Neural crest cell (in vitro differentiated cells): ENCODE measurements around the gene COL6A1. TPM values are rescaled to one million over a fixed set of nuclear protein-coding genes. Genes with fewer than 3 reads are reported as not detected.

Source experiments
- DNase-seq: peaks from one replicate; pipeline ENCODE4 v3.0.0; 2021; ENCODE audit warnings: low read depth, mixed read lengths, low spot score
- H3K27ac Mint-ChIP-seq: one replicate; pipeline ENCODE4 v1.8.0; 2021; ENCODE audit warnings: mild to moderate bottlenecking, mixed read lengths; ENCODE audit not compliant: unreplicated experiment
- H3K27me3 Mint-ChIP-seq: 2 replicates; pipeline ENCODE4 v1.8.0; 2021; ENCODE audit warnings: low read depth, mild to moderate bottlenecking, mixed read lengths
- H3K36me3 Mint-ChIP-seq: 2 replicates; pipeline ENCODE4 v1.8.0; 2021; ENCODE audit warnings: low read depth, mild to moderate bottlenecking, mixed read lengths
- H3K4me1 Mint-ChIP-seq: 2 replicates; pipeline ENCODE4 v1.8.0; 2021; ENCODE audit warnings: mixed read lengths
- H3K4me3 Mint-ChIP-seq: one replicate; pipeline ENCODE4 v1.8.0; 2021; ENCODE audit warnings: mild to moderate bottlenecking, mixed read lengths
- H3K9me3 Mint-ChIP-seq: 2 replicates; pipeline ENCODE4 v1.8.0; 2021; ENCODE audit warnings: mixed read lengths
- CTCF ChIP-seq: fragments of 200-600 bp; sonication (generic); conservative IDR thresholded peaks from 2 replicates; pipeline ENCODE4 v1.5.0; 2021; ENCODE audit warnings: antibody characterized with exemption, mild to moderate bottlenecking
- total RNA-seq: library from RNA; stranded (reverse); gene quantifications from 2 replicates; pipeline ENCODE4 v1.2.1, GENCODE V29; 2021

The COL6A1 gene
- total RNA-seq, 1 donor from 2014 or later: 120 TPM

GRCh38 chr21:45987121-45987711, 5.6 kb downstream of the COL6A1 start:
- TF ChIP-seq CTCF: no peak
- Mint-ChIP-seq H3K9me3 (no peaks in the 10 kb centered on the region), H3K27me3 (no peaks in the 10 kb centered on the region), H3K4me1 (peaks cover 10% of the 10 kb centered on the region), H3K27ac (no peak overlapping the region), H3K36me3 (peaks cover 12% of the 10 kb centered on the region), H3K4me3 (no peak overlapping the region)
- DNase-seq: no peak

GRCh38 chr21:45988366-45989347, 7.1 kb downstream of the COL6A1 start:
- DNase-seq: no peak
- Mint-ChIP-seq H3K9me3 (no peaks in the 10 kb centered on the region), H3K36me3 (peaks cover 12% of the 10 kb centered on the region), H3K4me3 (no peak overlapping the region), H3K4me1 (peaks cover 10% of the 10 kb centered on the region), H3K27ac (no peak overlapping the region), H3K27me3 (no peaks in the 10 kb centered on the region)
- TF ChIP-seq CTCF: no peak

- Mint-ChIP-seq H3K36me3 (peaks cover 8% of the 10 kb centered on the region), H3K27me3 (no peaks in the 10 kb centered on the region), H3K4me1 (peaks cover 8% of the 10 kb centered on the region), H3K4me3 (no peak overlapping the region), H3K9me3 (no peaks in the 10 kb centered on the region), H3K27ac (no peak overlapping the region)
- no peak for DNase-seq
- TF ChIP-seq CTCF: no peak
Observed at GRCh38 chr21:45989355-45990048, 7.9 kb downstream of the COL6A1 start.

DNA sequence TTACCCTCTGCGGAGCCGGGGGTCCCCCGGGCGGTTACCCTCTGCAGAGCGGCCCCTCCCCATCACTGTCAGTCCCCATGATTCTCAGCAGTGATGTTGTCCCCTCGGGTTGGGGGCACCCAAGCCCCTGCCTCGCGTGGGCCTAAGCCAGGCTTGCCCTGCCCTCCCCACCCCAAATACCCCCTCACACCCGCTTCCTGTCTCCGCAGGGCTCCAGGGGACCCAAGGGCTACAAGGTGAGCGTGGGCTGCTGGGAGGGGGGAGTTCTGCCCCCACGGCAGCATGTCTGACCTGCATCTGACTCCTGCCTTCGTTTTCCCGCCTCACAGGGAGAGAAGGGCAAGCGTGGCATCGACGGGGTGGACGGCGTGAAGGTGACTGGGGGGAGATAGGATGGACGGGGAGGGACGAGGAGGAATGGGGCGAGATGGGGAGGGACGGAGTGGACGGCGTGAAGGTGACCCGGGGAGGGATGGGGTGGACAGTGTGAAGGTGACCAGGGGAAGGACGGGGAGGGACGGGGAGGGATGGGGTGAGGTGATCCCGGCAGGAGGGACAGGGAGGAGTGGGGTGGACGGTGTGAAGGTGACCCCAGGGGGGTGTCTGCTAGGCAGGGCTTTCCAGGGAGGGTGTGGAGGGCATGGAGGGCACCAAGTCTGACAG, 8.6 kb downstream of the COL6A1 start:
- Mint-ChIP-seq H3K27ac (no peak overlapping the region), H3K9me3 (no peaks in the 10 kb centered on the region), H3K4me3 (no peak overlapping the region), H3K36me3 (peaks cover 1% of the 10 kb centered on the region), H3K27me3 (no peaks in the 10 kb centered on the region), H3K4me1 (peaks cover 1% of the 10 kb centered on the region)
- DNase-seq: no peak
- no peak for TF ChIP-seq CTCF
